Muscle of back (tissue), 11 donors: ENCODE results near the gene USP20. TPM values are rescaled to one million over a fixed set of nuclear protein-coding genes. Genes with fewer than 3 reads are reported as not detected.

Experiments
- DNase-seq, 3 donors: peaks; one replicate each; pipeline versions ENCODE4 v3.0.0 to v3.0.0-alpha.2; 2013
- polyA plus RNA-seq, 10 donors: library from polyadenylated mRNA; unstranded; fragments of 120-200 nt; gene quantifications; one replicate each; pipeline ENCODE4 v1.2.1, GENCODE V29; 2013; ENCODE audit not compliant: insufficient read length in 10 of 10

Gene USP20
- polyA plus RNA-seq, 10 donors, result 9.2 to 14.4 (median 12.5) TPM

DNA sequence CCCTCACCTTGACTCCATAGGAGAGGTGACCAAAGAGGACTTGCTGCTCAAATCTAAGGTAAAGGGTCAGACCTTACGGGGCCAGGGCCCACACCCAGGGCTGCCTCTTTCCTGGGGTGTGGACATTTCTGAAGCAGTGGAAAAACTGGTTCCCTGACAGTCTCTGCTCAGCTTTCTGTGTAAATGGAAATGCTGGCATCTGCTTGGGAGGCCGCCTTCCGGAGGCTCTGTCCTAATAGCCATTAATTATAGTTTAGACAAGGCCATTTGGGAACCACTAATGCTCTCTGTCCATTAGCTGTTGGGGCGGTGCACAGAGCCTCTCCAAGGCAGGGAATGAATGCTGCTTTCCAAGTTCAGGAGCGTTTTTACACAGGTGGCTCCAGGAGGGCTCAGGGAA is 17.3 kb downstream of the USP20 start:
- no peak for DNase-seq

DNA sequence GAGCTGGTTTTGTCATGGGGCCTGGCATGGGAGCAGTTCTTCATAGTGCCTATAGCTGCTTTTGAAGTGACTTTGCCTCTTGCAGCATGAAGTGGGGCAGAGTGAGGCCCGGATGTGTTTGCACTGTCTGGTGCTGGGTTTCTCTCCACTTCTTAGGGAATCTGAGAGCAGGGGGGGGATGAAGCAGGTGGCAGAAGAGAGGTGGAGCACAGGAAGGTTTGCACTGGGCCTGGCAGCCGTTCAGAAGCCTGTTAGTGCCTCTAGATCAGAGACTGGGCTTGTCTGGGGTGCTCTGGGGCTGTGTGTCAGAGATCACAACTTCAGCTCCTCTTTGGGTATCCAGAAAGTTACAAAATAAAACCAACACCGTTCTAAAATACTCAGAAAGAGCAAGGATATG is 18.4 kb downstream of the USP20 start:
- no peak for DNase-seq

DNA sequence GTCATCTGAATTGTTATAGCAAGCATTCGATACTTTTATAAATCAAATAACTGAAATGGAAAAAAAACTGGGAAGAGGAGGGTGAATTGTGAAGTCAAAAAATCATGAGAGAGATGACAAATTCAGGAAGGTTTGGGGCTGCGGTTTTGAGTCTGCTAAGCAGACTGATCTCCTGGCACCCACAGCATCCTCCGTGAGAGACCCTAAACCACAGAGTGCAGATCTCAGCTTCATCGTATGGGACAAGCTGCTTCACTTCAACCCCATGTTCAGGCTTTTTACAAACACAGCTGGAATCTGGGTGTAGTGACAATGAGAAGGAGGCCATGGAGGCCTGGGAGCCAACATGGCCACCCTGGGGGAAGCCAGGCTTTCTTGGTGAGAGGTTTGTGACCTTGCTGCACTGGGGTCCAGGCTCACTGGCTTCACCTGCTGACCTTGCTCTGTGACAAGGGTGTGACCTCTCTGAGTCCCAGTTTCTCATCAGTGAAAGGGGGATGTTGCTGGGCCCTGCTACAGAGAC is 19.4 kb downstream of the USP20 start:
- DNase-seq, result no peak

DNA sequence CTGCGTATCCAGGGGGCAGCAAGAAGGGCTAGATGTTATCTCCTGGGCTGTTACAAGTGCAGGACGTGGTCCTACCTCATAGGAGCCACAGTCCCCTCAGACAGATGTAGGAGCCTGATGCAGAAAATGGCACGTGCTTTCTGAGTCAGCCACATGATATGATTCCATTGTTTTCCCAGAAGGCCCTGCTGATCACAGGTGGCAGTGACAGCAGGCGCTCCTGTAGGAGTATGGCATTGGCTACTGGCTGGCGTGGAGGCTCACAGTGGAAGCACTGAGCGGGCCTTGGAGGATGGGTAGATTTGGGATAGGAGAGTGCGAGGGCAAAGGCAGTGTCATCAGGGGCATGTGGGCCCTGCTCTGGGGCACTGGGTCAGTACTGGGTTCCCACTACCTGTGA is 21.9 kb downstream of the USP20 start:
- DNase-seq, result no peak

DNA sequence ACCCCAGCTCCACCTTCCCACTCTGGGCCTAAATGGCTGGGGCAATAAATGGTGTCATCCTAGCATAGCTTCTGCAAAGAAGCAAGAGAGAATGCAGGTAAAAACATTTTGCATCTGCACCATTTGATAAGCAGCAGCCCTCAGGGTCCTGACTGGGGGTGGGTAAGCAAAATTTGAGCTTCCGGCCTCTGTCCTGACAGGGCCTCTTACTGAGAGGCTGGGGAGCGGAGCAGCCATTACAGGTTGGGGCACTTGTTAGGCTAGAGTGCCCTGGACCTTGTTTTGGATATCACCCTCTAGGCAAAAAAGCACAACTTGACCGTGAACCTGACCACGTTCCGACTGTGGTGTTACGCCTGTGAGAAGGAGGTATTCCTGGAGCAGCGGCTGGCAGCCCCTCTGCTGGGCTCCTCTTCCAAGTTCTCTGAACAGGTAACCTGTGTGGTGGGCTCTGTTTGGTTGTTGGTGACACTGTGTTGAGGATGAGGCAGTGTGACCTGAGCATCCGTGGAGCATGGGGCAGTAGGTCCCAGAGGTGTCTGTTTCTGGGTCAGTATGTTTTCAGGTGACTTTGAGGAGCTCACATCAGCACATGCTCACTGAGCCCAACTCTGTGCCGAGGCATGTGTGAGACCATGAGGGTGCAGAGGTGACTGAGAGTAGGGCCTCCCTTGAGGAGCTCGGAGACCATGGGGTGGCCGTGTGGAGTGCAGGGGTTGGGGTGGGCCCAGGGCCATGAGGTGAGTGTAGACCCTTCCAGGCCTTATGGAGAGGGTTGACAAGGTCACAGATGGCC is 23.1 kb downstream of the USP20 start:
- no peak for DNase-seq

DNA sequence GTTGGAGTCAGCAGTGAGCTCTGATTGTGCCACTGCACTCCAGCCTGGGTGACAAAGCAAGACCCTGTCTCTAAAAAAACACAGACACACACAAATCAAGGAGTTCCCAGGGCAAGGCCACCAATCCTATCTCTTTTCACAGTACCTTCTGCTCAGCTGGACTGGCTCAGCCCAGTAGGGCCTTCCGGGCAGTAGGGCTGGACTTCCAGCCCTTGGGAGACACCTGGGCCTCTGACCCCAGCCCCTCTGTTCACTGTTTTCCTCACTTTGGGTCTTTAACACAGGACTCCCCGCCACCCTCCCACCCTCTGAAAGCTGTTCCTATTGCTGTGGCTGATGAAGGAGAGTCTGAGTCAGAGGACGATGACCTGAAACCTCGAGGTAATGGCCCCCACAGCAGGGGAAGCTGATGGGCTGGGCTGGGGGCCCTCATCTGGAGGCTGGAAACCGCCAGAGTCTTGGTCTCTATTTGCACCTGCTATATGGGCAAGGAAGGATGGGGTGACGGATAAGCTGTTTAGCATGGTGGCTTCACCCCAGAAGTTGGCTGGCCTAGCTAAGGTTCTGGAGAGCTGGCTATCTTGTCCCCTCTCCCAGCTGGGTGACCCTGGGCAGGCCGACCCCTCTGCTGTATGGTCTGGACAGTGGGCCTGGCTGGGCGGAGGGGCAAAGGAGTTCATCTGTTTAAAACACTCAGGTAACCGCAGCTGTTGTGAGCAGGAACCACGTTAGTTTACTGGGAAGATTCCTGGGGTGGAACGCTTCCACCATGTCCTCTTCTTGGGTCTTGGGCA is 25.6 kb downstream of the USP20 start:
- DNase-seq, result no peak

DNA sequence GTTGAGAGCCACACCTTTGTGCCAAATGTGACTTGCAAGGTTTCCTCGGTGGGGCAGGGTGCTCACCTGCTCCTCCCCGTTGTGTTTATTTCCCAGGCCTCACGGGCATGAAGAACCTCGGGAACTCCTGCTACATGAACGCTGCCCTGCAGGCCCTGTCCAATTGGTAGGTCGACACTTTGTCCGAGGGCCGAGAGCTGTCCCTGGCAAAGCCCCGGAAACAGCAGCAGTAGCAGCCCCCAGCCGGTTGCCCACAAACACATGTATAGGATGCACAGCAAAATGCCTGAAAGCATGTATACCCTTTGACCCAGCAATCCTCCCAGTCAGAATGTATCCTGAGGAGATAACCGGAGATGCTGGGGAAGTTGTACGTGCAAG is 26.2 kb downstream of the USP20 start:
- DNase-seq, result no peak

DNA sequence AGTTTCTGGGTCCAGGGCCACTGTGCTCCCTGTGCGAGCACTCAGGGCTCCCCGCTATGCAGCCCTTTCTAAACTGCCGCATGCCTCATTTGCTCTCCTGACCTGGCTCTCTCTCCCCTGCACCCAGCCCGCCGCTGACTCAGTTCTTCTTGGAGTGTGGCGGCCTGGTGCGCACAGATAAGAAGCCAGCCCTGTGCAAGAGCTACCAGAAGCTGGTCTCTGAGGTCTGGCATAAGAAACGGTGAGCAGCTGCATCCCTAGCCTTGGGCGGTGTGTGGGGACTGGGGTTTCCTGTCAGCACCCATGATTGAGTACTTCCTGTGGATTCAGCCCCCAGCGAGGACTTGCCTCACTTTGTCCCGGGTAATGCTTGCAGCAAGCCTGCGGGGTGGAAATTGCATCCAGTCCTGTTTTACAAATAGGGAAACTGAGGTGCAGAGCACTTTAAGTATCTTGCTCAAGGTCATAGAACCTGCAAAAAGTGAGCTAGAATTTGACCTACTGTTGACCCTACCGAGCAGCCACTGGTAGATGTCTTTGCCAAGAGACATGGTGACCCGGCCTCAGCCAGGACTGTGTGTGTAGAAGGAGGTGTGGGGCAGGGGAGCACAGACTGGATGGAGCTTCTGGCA is 27.9 kb downstream of the USP20 start:
- peak in 2 of 3 donors; percentile 31 to 48 for DNase-seq

DNA sequence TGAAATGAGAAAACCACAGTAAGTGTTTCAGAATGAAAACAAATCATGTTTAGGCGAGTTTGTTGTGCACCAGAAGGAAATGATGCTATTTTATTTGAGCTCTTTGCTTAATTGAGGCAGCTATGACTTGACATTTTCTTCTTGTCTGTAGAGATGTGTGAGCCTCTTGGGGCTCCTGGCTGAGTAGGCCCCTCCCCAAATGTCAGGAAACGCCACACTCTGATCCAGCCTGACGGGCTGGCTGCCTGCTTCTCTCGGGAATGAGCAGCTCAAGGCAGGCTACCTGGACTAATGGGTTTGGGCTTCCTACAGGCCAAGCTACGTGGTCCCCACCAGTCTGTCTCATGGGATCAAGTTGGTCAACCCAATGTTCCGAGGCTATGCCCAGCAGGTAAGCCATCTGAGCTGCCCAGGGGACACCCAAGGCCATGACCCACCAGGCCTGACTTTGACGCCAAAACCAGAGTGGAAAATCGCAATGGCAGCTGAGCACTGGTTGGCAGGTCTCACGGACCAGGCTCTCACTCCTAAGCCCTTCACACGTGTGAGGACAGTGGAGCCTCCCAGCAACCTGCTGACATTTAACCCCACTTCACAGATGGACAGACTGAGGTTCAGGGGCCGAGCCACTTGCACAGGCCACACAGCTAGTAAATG is 29.9 kb downstream of the USP20 start:
- DNase-seq, result no peak

DNA sequence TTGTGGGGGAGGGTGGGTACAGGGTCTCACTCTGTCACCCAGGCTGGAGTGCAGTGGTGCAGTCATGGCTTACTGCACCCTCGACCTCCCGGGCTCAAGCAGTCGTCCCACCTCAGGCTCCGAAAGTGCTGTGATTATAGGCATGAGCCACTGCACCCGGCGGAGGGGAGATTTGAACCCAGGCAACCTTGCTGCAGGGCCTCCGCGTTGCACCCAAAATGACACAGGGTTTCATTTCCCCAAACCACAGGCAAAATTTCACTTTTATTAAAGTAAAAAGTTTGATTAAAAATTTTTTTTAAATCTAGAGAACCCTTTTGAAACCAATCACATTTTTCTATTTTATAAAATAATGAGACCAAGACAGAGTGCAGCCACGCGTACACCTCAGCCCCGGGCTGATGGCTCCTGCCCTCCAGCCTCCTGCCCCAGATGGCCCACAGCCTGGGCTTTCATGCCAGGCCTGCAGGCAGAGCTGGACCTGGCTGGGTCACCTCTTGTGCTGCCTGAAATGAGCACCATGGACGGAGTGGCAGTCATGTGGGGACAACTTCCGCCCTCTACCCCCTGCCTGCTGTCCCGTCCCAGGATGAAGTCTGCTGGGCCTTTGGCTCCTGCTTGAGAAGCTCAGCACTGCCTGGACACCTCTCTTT is 30.5 kb downstream of the USP20 start:
- no peak for DNase-seq

DNA sequence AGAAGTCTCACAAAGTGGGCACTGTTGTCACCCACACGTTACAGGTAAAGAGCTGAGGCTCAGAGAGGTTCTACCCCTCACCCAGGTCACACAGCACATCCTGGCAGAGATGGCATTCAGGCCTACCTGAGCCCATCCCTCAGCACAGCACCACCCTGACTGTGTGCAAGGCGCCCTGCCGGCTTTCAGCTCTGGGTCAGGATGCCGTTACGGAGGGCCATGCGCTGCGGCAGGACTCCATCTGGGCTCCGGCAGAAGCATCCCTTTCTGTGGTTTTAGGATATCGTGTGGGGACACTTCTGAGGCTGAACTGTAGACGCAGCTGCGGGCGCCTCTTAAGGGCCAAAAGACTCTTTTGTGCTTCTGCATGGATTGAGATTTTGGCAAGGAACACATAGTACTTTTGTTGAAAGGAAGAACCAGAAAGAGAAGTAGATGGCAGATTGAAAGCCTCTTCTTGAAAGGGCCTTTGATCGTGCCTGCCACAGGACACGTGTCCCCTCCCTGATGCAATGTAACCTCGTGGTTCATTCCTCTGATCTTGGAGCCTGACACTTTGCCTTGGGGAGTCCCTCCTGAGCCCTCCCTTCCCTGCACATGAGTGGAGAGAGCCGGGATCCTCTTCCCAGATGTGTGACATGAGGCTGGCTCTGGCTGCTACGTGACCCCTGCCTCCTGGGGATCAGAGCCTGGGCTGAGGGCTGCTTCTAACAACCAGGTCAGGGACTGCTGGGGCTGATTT is 31.3 kb downstream of the USP20 start:
- DNase-seq, result peak in 1 of 3 donors; percentile 57

DNA sequence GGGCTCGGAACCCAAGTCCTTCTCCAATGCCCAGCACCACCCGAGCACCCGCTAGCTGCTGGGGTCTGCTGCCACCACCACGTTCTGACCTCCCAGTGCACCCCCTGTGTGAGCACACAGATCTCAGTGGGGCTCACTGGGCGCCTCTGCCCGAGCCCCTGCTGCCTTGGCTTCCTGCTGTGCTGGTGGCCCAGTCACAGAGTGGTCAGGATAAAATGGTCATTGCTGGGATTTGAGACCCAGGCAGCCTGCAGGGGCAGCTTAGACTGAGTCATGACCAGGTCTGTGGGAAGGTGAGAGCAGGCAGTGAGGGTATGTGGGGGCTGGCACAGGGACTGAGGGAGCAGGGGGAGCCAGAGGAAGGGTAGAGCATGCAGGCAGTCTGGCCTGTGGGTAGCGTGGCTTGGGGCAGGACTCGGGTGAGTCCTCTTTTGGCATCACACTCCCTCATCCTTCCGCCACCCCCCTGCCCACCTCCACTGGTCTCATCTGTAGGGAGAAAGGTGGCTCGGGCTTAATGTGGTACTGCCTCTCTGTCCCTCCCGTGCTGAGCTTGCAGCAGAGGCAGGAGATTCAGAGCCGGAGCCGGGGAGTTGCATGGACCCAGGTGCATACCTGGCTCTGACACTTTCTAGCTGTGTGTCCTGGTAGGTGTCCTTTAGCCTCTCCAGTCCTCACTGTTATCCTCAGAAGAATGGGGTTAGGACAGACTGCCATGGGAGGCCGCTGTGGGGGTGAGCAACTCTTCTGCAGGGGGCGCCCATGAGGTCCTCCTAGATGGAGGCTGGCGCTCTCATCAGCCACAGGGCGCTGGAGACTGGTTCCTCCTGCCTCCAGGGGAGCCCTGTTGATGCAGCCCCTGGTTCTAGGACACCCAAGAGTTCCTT is 32.1 kb downstream of the USP20 start:
- DNase-seq, result no peak

DNA sequence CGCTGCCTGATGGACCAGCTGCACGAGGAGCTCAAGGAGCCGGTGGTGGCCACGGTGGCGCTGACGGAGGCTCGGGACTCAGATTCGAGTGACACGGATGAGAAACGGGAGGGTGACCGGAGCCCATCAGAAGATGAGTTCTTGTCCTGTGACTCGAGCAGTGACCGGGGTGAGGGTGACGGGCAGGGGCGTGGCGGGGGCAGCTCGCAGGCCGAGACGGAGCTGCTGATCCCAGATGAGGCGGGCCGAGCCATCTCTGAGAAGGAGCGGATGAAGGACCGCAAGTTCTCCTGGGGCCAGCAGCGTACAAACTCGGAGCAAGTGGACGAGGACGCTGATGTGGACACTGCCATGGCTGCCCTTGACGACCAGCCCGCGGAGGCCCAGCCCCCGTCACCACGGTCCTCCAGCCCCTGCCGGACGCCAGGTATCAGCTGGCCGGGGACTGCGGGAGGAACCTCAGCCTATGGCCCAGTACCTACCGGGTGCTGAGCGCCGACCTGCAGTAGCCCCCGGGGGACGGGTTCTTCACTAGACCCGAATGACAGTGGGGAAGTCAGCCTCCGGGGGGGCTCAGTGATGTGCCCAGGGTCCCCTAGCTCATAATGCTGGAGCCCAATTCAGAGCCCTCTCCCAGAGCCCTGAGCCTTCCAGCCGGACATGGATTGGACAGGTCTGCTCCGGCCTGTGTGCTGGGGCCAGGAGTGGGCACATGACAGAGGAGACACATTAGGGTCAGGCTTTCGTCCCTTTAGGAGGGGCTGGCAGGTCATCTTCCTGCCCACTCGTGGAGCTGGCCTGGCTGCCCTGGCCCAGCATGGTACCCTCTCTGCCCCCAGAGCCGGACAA is 33.0 kb downstream of the USP20 start:
- DNase-seq, result no peak

DNA sequence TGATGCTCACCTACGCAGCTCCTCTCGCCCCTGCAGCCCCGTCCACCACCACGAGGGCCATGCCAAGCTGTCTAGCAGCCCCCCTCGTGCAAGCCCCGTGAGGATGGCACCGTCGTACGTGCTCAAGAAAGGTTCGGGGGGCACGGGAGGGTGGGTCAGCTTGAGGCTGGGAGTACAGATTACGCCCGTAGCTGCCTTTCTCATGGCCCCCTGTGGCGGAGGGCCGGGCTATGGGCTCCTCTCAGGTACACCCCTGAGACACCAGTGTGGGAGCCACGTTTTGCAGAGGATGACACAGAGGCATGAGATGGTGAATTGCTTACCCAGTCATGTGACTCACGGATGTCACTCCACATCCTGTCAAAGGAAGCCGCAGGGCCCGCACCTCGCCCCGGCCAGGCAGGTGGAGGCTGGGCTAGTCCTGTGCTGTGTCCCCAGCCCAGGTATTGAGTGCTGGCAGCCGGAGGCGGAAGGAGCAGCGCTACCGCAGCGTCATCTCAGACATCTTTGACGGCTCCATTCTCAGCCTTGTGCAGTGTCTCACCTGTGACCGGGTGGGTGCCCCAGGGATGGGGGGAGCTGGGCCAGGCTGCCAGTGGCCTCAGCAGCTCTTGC is 33.7 kb downstream of the USP20 start:
- DNase-seq, result no peak

DNA sequence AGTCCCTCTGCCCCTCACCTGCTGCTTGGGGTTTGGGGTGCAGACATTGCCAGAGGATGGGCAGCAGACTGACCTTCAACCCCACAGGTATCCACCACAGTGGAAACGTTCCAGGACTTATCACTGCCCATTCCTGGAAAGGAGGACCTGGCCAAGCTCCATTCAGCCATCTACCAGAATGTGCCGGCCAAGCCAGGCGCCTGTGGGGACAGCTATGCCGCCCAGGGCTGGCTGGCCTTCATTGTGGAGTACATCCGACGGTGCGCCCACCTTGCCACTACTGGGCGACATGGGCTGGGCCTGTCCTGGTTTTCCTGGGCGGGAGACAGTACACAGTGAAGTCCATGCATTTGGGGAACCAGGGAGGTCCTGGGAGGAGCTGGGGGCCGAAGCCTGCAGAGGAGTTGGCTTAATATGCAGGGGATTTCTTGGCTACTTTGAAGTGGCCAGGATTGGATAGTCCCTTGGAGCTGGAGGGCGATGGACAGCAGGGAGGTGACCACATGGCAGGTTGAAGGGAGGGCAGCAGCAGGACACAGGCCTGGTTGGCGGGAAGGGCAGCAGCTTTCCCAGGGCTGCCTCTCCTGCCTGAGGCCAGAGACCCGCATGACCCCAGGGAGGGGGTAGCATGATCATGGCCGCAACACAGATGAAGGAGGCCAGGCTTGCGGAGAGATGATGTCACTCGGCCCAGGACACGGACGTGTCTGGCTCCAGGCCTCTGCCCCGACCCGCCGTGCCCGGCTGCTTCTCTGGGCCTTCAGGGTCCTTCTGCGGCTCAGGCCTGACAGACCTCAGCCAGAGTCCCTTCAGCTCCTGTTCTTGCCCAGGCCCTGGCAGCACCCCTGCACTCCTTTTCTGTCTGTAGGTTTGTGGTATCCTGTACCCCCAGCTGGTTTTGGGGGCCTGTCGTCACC is 34.6 kb downstream of the USP20 start:
- no peak for DNase-seq

DNA sequence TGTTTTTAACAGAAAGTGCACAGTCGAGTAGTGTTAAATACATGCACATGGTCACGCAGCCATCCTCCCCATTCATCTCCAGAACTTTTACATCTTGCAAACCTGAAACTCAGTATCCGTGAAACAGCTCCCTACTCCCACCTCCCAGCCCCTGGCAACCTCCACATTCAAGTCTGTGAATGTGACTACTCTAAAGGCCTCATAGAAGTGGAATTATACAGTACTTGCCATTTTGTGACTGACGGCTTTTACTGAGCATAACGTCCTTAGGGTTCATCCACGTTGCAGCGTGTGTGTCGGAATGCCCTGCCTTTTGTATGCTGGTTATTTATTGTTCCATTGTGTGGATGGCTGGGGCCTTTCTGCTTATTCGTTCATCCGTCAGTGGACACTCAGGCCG is 35.8 kb downstream of the USP20 start:
- DNase-seq, result no peak

DNA sequence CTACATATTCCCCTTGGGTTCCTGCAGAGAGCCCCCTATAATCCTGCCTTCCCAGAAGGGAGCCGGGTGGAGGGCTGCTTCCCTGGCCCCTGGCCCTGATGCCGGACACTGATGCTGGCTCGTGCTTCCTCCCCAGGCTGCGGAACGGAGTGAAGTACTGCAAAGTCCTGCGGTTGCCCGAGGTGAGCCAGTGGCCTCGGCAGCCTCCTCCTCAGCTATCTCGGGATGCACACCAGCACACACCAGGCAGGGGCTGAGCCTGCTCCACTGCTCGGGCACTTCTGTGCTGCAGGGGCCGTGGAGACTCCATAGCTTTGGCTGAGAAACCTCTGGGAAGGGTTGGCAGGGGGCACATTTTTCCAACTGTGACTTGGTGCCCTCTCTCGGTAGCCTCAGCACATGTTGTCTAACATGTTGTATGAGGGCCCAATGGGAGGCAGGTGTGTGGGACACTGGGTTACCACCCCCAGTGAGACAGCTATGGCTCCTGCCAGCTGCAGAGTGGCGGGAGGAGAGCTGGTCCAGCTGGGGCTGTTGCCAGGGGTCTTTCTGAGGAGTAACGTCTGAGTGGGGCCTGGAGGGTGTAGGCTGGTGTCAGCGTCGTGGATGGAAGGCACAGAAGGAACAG is 38.4 kb downstream of the USP20 start:
- no peak for DNase-seq
